ENCODE data around the gene ADAMTS15.

Gene ADAMTS15

DNA sequence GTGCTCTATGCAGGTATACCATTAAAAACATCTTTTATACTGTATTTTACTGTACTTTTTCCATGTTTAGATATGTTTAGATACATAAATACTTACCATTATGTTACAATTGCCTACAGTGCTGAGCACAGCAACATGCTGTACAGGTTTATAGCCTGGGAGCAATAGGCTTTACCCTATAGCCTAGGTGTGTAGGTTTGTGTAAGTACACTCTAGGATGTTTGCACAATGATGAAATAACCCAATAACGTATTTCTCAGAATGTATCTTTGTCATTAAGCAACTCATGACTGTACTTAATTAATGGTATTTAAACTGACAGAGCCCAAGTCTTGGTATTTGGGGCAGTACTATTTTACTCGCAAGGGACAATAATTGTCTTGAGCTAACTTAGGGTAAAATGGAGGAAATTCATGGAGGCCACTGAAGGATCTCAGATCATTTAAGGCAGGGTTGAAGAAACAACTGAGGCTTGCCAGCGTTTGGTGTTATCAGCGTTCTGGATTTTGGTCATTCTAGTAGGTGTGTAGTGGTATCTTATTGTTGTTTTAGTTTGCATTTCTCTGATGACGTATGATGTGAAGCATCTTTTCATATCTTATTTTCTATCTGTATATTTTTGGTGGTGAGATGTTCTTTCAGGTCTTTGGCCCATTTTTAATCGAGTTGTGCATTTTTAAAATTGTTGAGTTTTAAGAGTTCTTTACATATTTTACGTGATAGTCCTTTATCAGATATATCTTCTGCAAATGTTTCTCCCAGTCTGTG, 42.4 kb downstream of the ADAMTS15 start:
- no peak for DNase-seq (ENCODE audit: extremely low read depth, low read depth)

GRCh38 chr11:130498181-130498580, 49.7 kb downstream of the ADAMTS15 start:
- DNase-seq (ENCODE audit: extremely low read depth, low read depth) = no peak
- TF ChIP-seq, protein P1, sequence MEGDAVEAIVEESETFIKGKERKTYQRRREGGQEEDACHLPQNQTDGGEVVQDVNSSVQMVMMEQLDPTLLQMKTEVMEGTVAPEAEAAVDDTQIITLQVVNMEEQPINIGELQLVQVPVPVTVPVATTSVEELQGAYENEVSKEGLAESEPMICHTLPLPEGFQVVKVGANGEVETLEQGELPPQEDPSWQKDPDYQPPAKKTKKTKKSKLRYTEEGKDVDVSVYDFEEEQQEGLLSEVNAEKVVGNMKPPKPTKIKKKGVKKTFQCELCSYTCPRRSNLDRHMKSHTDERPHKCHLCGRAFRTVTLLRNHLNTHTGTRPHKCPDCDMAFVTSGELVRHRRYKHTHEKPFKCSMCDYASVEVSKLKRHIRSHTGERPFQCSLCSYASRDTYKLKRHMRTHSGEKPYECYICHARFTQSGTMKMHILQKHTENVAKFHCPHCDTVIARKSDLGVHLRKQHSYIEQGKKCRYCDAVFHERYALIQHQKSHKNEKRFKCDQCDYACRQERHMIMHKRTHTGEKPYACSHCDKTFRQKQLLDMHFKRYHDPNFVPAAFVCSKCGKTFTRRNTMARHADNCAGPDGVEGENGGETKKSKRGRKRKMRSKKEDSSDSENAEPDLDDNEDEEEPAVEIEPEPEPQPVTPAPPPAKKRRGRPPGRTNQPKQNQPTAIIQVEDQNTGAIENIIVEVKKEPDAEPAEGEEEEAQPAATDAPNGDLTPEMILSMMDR (IDR thresholded peaks at IDR 0.05; ENCODE audit: low read depth, low read length) = no peak

More for the DNA sequence above, 42.4 kb downstream of the ADAMTS15 start:
- TF ChIP-seq, protein P1 (IDR thresholded peaks at IDR 0.05; ENCODE audit: low read depth, low read length) = no peak

DNA sequence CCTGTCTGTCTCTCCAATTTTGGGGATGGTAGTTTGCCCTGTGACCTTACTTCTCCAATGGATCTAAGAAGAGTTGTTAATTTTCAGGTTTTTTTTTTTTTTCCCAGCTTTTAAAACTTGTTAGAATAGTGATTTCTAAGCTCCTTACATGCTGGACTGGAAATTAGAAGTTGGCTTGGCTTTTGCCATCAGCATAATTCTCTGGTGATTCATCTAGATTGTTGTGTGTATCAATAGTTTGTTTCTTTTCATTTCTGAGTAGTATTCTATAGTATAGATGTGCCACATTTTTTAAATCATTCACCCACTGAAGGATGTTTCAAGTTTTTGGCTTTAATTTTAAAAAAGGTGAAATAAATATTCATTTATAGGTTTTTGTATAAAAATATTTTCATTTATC, 51.4 kb downstream of the ADAMTS15 start:
- no peak for DNase-seq (ENCODE audit: extremely low read depth, low read depth)
- TF ChIP-seq, protein P1 (IDR thresholded peaks at IDR 0.05; ENCODE audit: low read depth, low read length) = no peak

DNA sequence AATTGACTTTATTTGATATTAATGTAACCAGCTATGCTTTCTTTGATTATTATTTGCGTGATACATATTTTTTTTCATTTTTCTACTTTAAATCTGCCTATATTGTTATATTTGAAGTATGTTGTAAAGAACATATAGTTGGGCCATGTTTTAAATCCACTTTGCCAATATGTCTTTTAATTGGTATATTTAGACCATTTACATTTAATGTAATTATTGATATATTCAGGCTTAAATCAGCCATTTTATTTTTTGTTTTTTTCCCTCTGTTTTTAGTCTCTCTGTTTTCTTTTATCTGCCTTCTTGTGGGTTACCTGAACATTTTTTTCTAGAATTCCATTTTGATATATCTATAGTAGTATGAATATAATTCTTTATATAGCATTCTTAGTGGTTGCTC, 55.9 kb downstream of the ADAMTS15 start:
- TF ChIP-seq, protein P1 (IDR thresholded peaks at IDR 0.05; ENCODE audit: low read depth, low read length) = no peak
- no peak for DNase-seq (ENCODE audit: extremely low read depth, low read depth)

GRCh38 chr11:130508913-130509312, 60.5 kb downstream of the ADAMTS15 start:
- DNase-seq (ENCODE audit: extremely low read depth, low read depth) = no peak
- TF ChIP-seq, protein P1 (IDR thresholded peaks at IDR 0.05; ENCODE audit: low read depth, low read length) = no peak

GRCh38 chr11:130509942-130510341, 61.5 kb downstream of the ADAMTS15 start:
- TF ChIP-seq, protein P1 (IDR thresholded peaks at IDR 0.05; ENCODE audit: low read depth, low read length) = no peak
- no peak for DNase-seq (ENCODE audit: extremely low read depth, low read depth)

GRCh38 chr11:130510407-130511006, 62.1 kb downstream of the ADAMTS15 start:
- TF ChIP-seq, protein P1 (IDR thresholded peaks at IDR 0.05; ENCODE audit: low read depth, low read length) = no peak
- no peak for DNase-seq (ENCODE audit: extremely low read depth, low read depth)
